HG02938 (cell line): ENCODE results near the gene GMPPA.

Experiments
- ATAC-seq: cut with Tn5 transposase; IDR thresholded peaks from one replicate; pipeline ENCODE4 v1.9.1; 2021; ENCODE audit warnings: mild to moderate bottlenecking, moderate library complexity; ENCODE audit not compliant: unreplicated experiment

The GMPPA gene

DNA sequence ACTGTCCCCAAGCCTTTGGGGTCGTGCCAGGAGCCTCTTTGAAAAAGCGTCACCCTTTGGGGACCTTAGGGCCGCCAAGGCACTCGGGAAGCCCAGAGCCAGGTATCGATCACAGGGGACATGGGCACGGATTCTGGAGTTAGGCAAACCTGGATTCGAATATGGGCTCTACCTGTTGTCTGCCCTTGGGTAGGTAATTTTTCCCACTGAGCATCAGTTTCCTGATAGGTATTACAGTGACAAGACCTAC lies 54.4 kb downstream of the GMPPA start:
- no peak for ATAC-seq

DNA sequence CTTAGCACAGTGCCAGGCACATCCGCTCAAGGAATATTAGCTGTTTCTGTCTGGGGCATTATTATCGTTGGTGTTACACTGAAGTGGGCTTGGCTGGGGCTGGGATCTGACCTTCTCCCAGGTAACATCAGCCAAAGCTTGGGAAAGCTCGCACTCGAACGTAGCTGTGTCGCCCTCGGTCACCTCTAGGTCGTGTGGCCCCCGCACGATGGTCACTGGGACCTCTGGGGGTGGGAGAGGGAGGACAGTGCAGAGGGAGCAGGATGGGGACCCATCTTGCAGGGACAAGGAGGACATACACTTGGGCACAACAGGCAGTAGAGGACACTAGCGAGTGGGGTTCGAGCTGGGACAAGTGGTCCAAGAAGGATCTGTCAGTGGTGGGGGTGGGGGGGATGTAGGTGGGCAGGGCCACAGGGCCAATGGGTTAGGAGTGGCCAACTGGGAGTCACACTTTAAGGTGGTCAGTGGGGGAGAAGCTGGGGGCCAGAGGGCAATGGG lies 54.8 kb downstream of the GMPPA start:
- ATAC-seq, result no peak

DNA sequence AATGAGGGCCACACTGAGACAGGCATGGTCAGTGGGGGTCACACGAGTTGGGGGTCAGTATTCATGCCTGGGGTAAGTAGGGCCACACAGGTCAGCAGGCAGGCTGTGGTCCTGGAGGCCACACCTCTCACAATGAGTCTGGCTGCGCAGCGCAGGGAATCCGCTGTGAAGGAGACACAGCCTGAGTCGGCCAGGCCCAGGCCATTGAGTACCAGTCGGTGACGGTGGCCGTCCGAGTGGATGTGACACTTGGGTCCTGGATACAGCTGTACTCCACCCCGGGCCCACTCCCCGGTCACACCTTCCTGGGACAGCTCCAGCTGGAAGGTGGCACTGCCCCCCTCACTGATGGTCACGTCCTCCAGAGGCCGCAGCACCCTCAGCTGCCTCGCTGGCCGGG lies 55.7 kb downstream of the GMPPA start:
- no peak for ATAC-seq

DNA sequence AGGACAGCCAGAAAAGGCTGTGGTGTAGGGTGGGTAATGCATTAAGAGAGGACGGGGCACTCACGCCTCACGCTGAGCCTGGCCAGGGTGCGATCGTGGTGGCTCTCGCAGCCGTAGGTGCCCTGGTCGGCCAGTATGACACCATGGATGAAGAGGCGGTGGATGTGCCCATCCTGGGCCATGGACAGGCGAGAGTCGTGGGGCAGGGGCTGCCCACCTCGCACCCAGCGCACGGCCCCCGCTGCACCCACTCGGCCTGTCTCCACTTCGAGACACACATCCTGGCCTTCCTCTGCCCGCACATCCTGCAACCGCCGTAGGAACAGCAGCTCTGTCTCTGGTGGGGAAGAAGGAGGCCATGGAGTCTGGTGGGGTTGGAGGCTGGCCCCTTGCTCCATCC lies 57.3 kb downstream of the GMPPA start:
- ATAC-seq, result no peak

DNA sequence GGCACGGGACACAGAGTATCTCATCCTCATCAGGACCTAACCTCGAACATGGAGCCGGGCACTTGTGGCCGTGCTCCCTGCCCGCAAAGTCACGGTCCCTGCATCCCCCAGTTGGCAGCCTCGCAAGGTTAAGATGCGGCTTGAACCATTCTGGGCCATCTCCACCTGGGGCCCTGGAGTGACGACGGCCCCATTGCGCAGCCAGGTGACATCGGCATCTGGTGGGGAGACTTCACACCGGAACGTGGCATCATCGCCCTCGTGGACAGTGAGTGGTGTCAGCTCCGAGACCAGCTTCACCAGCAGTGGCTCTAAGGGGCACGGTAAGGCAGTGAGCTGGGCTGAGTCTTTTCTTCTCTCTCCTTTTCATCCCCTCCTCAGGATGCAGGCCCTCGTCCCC lies 57.7 kb downstream of the GMPPA start:
- ATAC-seq, result no peak
